Heart left ventricle (tissue), 13 donors: ENCODE measurements around the gene TXNRD3.

ENCODE experiments used
- CTCF ChIP-seq, 12 donors: fragments of 200-600 bp; sonication (generic) in 4 of 12; IDR thresholded peaks; one replicate each; pipeline versions ENCODE4 v1.5.0 to v1.8.0; 2018 to 2022; ENCODE audit warnings: antibody characterized with exemption in 12 of 12, mild to moderate bottlenecking in 5 of 12
- POLR2A ChIP-seq, 2 donors: fragments of 450-650 bp; IDR thresholded peaks; one replicate each; pipeline ENCODE4 v1.6.1; 2017; ENCODE audit warnings: antibody characterized with exemption in 2 of 2, mild to moderate bottlenecking in 2 of 2, moderate library complexity in 2 of 2
- donor health status: ischemic (EF 13 %, LVEDD 7.1; RV severe dilation, severe dysfunction).
- donor health status: DM: no; HTN: yes; CAD: no.
- donor health status: DM: no; HTN: no; CAD: no.
- donor health status: ischemic (EF 25% LVEDD 6.9; RV normal size, moderate dysfunction).
- donor health status: ischemic (EF 25% LVEDD 5.7; RV mildly dilated, moderate dysfunction).
- donor health status: ischemic (EF 35%, LVEDD 5.7; RV mildly dilated, moderate dysfunction).
- donor health status: nonischemic (EF 11% LVEDD 7.7; RV severe dilation, severe dysfunction).
- donor health status: DM: yes; HTN: yes; CAD: no.
- donor health status: PGD.
- donor health status: ischemic (EF 29% LVEDD 5.4; RV normal size, mild dysfunction).
- donor health status: nonischemic (EF 23%, LVEDD 6.1; RV moderate dilation, normal function).

GRCh38 chr3:126582311-126582710, 72.6 kb downstream of the TXNRD3 start:
- TF ChIP-seq CTCF (IDR thresholded peaks at IDR 0.05) (no peak), POLR2A (IDR thresholded peaks at IDR 0.05) (no peak)
